ENCODE measurements around the gene FAAP100. TPM values are rescaled to one million over a fixed set of nuclear protein-coding genes. Genes with fewer than 3 reads are reported as not detected.

FAAP100 gene
- total and polyA plus RNA-seq, 2 donors (not counting 1 experiment from before 2014, with no cell fraction given) = 62.0 to 72.7 TPM

- Histone ChIP-seq H3K27ac (ENCODE audit: low read length in 2 of 2) (no peak overlapping the region), H3K4me3 (ENCODE audit: control extremely low read depth in 1 of 5, extremely low read depth in 1 of 5, insufficient read depth in 1 of 5, low read depth in 2 of 5, low read length in 4 of 5) (no peak overlapping the region), H2AFZ (ENCODE audit: insufficient read depth, low read depth, low read length, poor library complexity, severe bottlenecking) (no peak overlapping the region), H3K4me2 (replicated peaks; ENCODE audit: low read depth, low read length, poor library complexity, severe bottlenecking) (no peak overlapping the region), H3K4me1 (ENCODE audit: control insufficient read depth in 2 of 2, insufficient read depth in 2 of 2, low read length in 2 of 2) (no peaks in the 10 kb centered on the region), H3K79me2 (ENCODE audit: control insufficient read depth, insufficient read depth, low read length) (no peaks in the 10 kb centered on the region), H3K36me3 (replicated peaks in 1 of 2; ENCODE audit: control extremely low read depth in 1 of 2, control insufficient read depth in 1 of 2, extremely low read depth in 1 of 2, insufficient read depth in 2 of 2, low read length in 1 of 2) (no peaks in the 10 kb centered on the region), H3K9ac (ENCODE audit: low read length) (no peak overlapping the region), H3K9me3 (ENCODE audit: control extremely low read depth in 1 of 3, control insufficient read depth in 2 of 3, insufficient read depth in 1 of 3, low read length in 2 of 3) (no peaks in the 10 kb centered on the region), H4K20me1 (ENCODE audit: control insufficient read depth, insufficient read depth, low read length, poor library complexity, severe bottlenecking) (no peaks in the 10 kb centered on the region), H3K27me3 (replicated peaks in 1 of 4; ENCODE audit: control extremely low read depth in 1 of 4, control insufficient read depth in 3 of 4, insufficient read depth in 4 of 4, low read length in 3 of 4) (no peaks in the 10 kb centered on the region)
- Mint-ChIP-seq H3K4me1 (no peaks in the 10 kb centered on the region), H3K27me3 (no peaks in the 10 kb centered on the region), H3K4me3 (no peak overlapping the region), H3K9me3 (ENCODE audit: insufficient read depth) (no peaks in the 10 kb centered on the region), H3K27ac (no peak overlapping the region)
- TF ChIP-seq CTCF (IDR thresholded peaks at IDR 0.05) = no peak
- no peak for TF ChIP-seq EZH2 (IDR thresholded peaks at IDR 0.05; ENCODE audit: borderline replicate concordance, insufficient read depth, low read depth, low read length, poor library complexity, severe bottlenecking)
- WGBS (ENCODE audit: insufficient coverage) = 84% methylated on average over 11 of the region's 12 CpGs
- ChIA-PET CTCF (no interaction called here), POLR2A (no interaction called here)
- ATAC-seq (ENCODE audit: low read depth) (no peak), DNase-seq (no peak)
- intact Hi-C loops (cut with micrococcal nuclease) = no loop called here
Observed at GRCh38 chr17:81502471-81503017, 49.6 kb downstream of the FAAP100 start.

DNA sequence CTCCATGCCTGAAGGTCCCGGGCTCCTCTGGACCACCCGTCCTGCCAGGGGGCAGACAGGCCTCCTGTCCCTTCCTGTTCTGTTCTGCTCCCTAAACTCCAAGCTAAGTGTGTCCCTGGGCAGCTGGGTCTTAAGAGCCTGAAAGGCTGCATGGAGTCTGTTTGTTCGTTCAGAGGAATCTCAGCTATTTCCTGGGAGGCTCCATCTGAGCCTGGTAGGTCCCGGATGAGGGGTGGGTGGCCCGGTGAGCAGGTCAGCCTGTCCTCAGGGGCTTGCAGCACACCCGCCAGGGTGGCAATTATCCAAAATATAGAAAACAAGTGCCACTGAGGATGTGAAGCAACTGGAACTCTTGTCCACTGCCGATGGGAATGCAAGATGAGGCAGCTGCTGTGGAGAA, 52.1 kb downstream of the FAAP100 start:
- H2AFZ ChIP-seq (ENCODE audit: insufficient read depth, low read depth, low read length, poor library complexity, severe bottlenecking) = no peak overlapping the region
- TF ChIP-seq CTCF (IDR thresholded peaks at IDR 0.05) = no peak
- no peak for TF ChIP-seq EZH2 (IDR thresholded peaks at IDR 0.05; ENCODE audit: borderline replicate concordance, insufficient read depth, low read depth, low read length, poor library complexity, severe bottlenecking)
- DNase-seq (no peak), ATAC-seq (ENCODE audit: low read depth) (no peak)
- no peaks in the 10 kb centered on the region for H3K27me3 Mint-ChIP-seq
- no peaks in the 10 kb centered on the region for H3K9me3 Mint-ChIP-seq (ENCODE audit: insufficient read depth)
- H3K27ac ChIP-seq (ENCODE audit: low read length in 2 of 2) = no peak overlapping the region
- no peaks in the 10 kb centered on the region for H3K79me2 ChIP-seq (ENCODE audit: control insufficient read depth, insufficient read depth, low read length)
- POLR2A ChIA-PET = interaction anchor here (0.7 kb wide), 1 partner anchor 16 kb away, joined by 6 read pairs; no protein-coding TSS in a partner anchor
- intact Hi-C loops (cut with micrococcal nuclease) = no loop called here
- H3K4me1 ChIP-seq (ENCODE audit: control insufficient read depth in 2 of 2, insufficient read depth in 2 of 2, low read length in 2 of 2) = no peaks in the 10 kb centered on the region
- H3K4me3 ChIP-seq (ENCODE audit: control extremely low read depth in 1 of 5, extremely low read depth in 1 of 5, insufficient read depth in 1 of 5, low read depth in 2 of 5, low read length in 4 of 5) = no peak overlapping the region
- H3K36me3 ChIP-seq (replicated peaks in 1 of 2; ENCODE audit: control extremely low read depth in 1 of 2, control insufficient read depth in 1 of 2, extremely low read depth in 1 of 2, insufficient read depth in 2 of 2, low read length in 1 of 2) = no peaks in the 10 kb centered on the region
- H3K4me2 ChIP-seq (replicated peaks; ENCODE audit: low read depth, low read length, poor library complexity, severe bottlenecking) = no peak overlapping the region
- WGBS (ENCODE audit: insufficient coverage) = 92% methylated on average over 7 of the region's 7 CpGs
- CTCF ChIA-PET = interaction anchor here (4.6 kb wide), 1 partner anchor 15 kb away, joined by 15 read pairs; no protein-coding TSS in a partner anchor
- no peak overlapping the region for H3K4me3 Mint-ChIP-seq
- no peak overlapping the region for H3K9ac ChIP-seq (ENCODE audit: low read length)
- H3K27me3 ChIP-seq (replicated peaks in 1 of 4; ENCODE audit: control extremely low read depth in 1 of 4, control insufficient read depth in 3 of 4, insufficient read depth in 4 of 4, low read length in 3 of 4) = peaks cover 0 to 7% (median under 1%) of the 10 kb centered on the region in 4 experiments
- H4K20me1 ChIP-seq (ENCODE audit: control insufficient read depth, insufficient read depth, low read length, poor library complexity, severe bottlenecking) = no peaks in the 10 kb centered on the region
- H3K27ac Mint-ChIP-seq = no peak overlapping the region
- no peaks in the 10 kb centered on the region for H3K4me1 Mint-ChIP-seq
- no peaks in the 10 kb centered on the region for H3K9me3 ChIP-seq (ENCODE audit: control extremely low read depth in 1 of 3, control insufficient read depth in 2 of 3, insufficient read depth in 1 of 3, low read length in 2 of 3)

Measured in B cell (primary cell).